ENCODE data around the gene NRG2.

DNA sequence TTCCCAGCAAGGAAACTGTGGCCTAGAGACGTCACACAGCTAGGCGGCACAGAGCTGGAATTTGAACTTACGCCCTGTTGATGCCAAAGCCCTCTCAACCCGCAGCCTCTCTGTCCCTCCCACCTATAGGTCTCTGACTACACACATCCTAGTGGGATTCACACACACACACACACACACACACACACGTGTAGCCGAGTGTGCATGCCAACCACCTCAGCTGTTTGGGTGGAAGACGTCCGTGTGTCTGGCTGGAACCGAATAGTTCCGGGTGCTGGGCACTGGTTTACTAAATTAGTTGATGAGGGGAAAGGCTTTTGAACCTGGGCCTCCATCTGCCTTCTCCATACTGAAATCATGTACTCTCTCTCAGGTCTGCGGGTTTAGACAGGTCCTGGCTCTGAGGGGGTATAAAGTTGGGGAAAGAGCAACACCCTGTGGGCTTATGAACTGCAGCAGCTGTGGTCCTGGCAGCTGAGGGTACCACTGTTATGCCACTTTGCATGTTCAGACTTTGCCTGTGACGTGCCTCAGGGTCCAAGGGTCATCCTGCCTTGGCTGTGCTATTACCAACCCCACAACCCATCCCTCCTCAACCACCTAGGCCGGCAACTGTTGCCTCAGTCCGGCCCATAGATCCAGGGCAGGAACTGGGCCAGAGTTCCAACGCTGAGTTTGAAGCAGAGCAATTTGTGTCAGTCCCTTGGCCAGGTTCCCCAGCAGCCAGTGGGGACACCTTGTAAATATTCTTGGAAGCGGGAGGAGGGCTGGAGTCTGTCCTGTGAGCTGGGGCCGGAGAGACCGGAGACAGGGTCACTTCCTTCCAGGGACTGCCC, 197.0 kb downstream of the NRG2 start:
- TF ChIP-seq CEBPB (IDR thresholded peaks at IDR 0.05; ENCODE audit: low read depth, low read length) (no peak), POLR2AphosphoS5 (IDR thresholded peaks at IDR 0.05; ENCODE audit: low read depth, low read length) (no peak), JUND (IDR thresholded peaks at IDR 0.05; ENCODE audit: low read length) (no peak), POLR2A (IDR thresholded peaks at IDR 0.05; ENCODE audit: control extremely low read depth in 1 of 2, low read depth in 2 of 2, low read length in 2 of 2) (no peak)
- TF ChIP-seq, protein P1, sequence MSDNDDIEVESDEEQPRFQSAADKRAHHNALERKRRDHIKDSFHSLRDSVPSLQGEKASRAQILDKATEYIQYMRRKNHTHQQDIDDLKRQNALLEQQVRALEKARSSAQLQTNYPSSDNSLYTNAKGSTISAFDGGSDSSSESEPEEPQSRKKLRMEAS (IDR thresholded peaks at IDR 0.05), result no peak
- TF ChIP-seq, protein P2, sequence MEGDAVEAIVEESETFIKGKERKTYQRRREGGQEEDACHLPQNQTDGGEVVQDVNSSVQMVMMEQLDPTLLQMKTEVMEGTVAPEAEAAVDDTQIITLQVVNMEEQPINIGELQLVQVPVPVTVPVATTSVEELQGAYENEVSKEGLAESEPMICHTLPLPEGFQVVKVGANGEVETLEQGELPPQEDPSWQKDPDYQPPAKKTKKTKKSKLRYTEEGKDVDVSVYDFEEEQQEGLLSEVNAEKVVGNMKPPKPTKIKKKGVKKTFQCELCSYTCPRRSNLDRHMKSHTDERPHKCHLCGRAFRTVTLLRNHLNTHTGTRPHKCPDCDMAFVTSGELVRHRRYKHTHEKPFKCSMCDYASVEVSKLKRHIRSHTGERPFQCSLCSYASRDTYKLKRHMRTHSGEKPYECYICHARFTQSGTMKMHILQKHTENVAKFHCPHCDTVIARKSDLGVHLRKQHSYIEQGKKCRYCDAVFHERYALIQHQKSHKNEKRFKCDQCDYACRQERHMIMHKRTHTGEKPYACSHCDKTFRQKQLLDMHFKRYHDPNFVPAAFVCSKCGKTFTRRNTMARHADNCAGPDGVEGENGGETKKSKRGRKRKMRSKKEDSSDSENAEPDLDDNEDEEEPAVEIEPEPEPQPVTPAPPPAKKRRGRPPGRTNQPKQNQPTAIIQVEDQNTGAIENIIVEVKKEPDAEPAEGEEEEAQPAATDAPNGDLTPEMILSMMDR (IDR thresholded peaks at IDR 0.05; ENCODE audit: control extremely low read depth in 1 of 3, insufficient read depth in 1 of 3, low read depth in 1 of 3, low read length in 3 of 3), result no peak

All from H1 (cell line).